IMR-90 (cell line): ENCODE data around the gene ZNF341. TPM values are rescaled to one million over a fixed set of nuclear protein-coding genes. Genes with fewer than 3 reads are reported as not detected.

Experiments used
- ATAC-seq: fragments of 200-7000 bp; cut with Tn5 transposase; 2 replicates; pipeline ENCODE4 v1.9.1; 2020; ENCODE audit warnings: low read depth, mild to moderate bottlenecking, moderate library complexity
- BruUV-seq: library from RNA; stranded (reverse); fragments of 400-500 nt; replicated peaks from 2 replicates; lab custom pipeline; 2021; lab: Mats Ljungman, UMichigan
- CTCF ChIA-PET: fragments of 300-600 bp; formaldehyde crosslinking; extraction: SDS; loops from one replicate; lab custom pipeline; 2021; ENCODE audit warnings: antibody characterized with exemption; lab: Yijun Ruan, JAX
- POLR2A ChIA-PET: fragments of 300-600 bp; sonication (Branson Sonifier 250); formaldehyde crosslinking; loops from one replicate; lab custom pipeline; 2022; ENCODE audit warnings: antibody characterized with exemption; ENCODE audit not compliant: unreplicated experiment; lab: Charles Lee
- DNase-seq: peaks from one replicate; pipeline ENCODE4 v3.0.0; 2013
- H2AFZ ChIP-seq: replicated peaks from 2 replicates; pipeline ENCODE3; 2013; ENCODE audit warnings: low read length, mild to moderate bottlenecking; ENCODE audit not compliant: poor library complexity
- H2AK5ac ChIP-seq: 2 replicates; pipeline ENCODE4 v1.6.1; 2013; ENCODE audit warnings: low read depth, low read length, inconsistent platforms
- H2AK9ac ChIP-seq: replicated peaks from 2 replicates; pipeline ENCODE3; 2013; ENCODE audit warnings: mild to moderate bottlenecking, low read depth, low read length, moderate library complexity; ENCODE audit not compliant: poor library complexity
- H2BK120ac ChIP-seq: 2 replicates; pipeline ENCODE4 v1.6.1; 2013; ENCODE audit warnings: low read depth, low read length, inconsistent platforms
- H2BK15ac ChIP-seq: 3 replicates; pipeline ENCODE4 v1.6.1; 2013; ENCODE audit warnings: low read depth, low read length, inconsistent platforms
- H2BK20ac ChIP-seq: 2 replicates; pipeline ENCODE4 v1.6.1; 2013; ENCODE audit warnings: low read depth, mild to moderate bottlenecking, inconsistent platforms, low read length, moderate library complexity
- H2BK5ac ChIP-seq: 2 replicates; pipeline ENCODE4 v1.6.1; 2013; ENCODE audit warnings: mild to moderate bottlenecking, low read depth, low read length, inconsistent platforms; ENCODE audit not compliant: poor library complexity, severe bottlenecking
- H3K14ac ChIP-seq: replicated peaks from 2 replicates; pipeline ENCODE4 v1.6.1; 2013; ENCODE audit warnings: low read depth, low read length, inconsistent platforms
- H3K18ac ChIP-seq: 2 replicates; pipeline ENCODE4 v1.6.1; 2013; ENCODE audit warnings: low read depth, low read length, control low read depth
- H3K23ac ChIP-seq: 2 replicates; pipeline ENCODE4 v1.6.1; 2013; ENCODE audit warnings: low read depth, low read length, inconsistent platforms
- H3K27ac ChIP-seq: 2 replicates; pipeline ENCODE4 v1.5.1; 2013; ENCODE audit warnings: mild to moderate bottlenecking, control low read depth, low read length; ENCODE audit not compliant: insufficient read depth
- H3K27me3 ChIP-seq: 2 replicates; pipeline ENCODE4 v1.6.1; 2013; ENCODE audit warnings: low read length; ENCODE audit not compliant: control insufficient read depth, insufficient read depth
- H3K36me3 ChIP-seq: 2 replicates; pipeline ENCODE4 v1.6.1; 2013; ENCODE audit warnings: low read length, mixed read lengths; ENCODE audit not compliant: control insufficient read depth, insufficient read depth
- H3K4ac ChIP-seq: 2 replicates; pipeline ENCODE4 v1.6.1; 2013; ENCODE audit warnings: low read depth, low read length, inconsistent platforms
- H3K4me1 ChIP-seq: 2 replicates; pipeline ENCODE4 v1.6.1; 2013; ENCODE audit warnings: low read length, mixed read lengths; ENCODE audit not compliant: control insufficient read depth, insufficient read depth
- H3K4me2 ChIP-seq: 2 replicates; pipeline ENCODE4 v1.6.1; 2013; ENCODE audit warnings: low read depth, mild to moderate bottlenecking, control low read depth, low read length, moderate library complexity
- H3K4me3 ChIP-seq: 2 replicates; pipeline ENCODE4 v1.5.1; 2013; ENCODE audit warnings: low read depth, mild to moderate bottlenecking, control low read depth, low read length, moderate library complexity; ENCODE audit not compliant: insufficient read depth
- H3K56ac ChIP-seq: 2 replicates; pipeline ENCODE4 v1.6.1; 2013; ENCODE audit warnings: low read length, inconsistent platforms; ENCODE audit not compliant: insufficient read depth; ENCODE audit errors: extremely low read depth
- H3K79me1 ChIP-seq, 2 experiments: 2 replicates each; pipeline ENCODE4 v1.6.1; 2013; ENCODE audit warnings: low read length in 2 of 2, inconsistent platforms in 1 of 2, low read depth in 1 of 2
- H3K9ac ChIP-seq: 2 replicates; pipeline ENCODE4 v1.6.1; 2013; ENCODE audit warnings: low read depth, low read length, control low read depth
- H3K9me1 ChIP-seq: 2 replicates; pipeline ENCODE4 v1.6.1; 2013; ENCODE audit warnings: low read length, inconsistent platforms; ENCODE audit not compliant: insufficient read depth
- H3K9me3 ChIP-seq: 2 replicates; pipeline ENCODE4 v1.6.1; 2013; ENCODE audit warnings: low read length; ENCODE audit not compliant: control insufficient read depth, insufficient read depth
- H4K20me1 ChIP-seq: 2 replicates; pipeline ENCODE4 v1.6.1; 2013; ENCODE audit warnings: low read length, inconsistent platforms; ENCODE audit not compliant: insufficient read depth
- H4K5ac ChIP-seq: 2 replicates; pipeline ENCODE4 v1.6.1; 2013; ENCODE audit warnings: mild to moderate bottlenecking, low read depth, low read length, control low read depth
- H4K8ac ChIP-seq, 2 experiments: 2 replicates each; pipeline ENCODE4 v1.6.1; 2013; ENCODE audit warnings: low read depth in 2 of 2, low read length in 2 of 2, control low read depth in 1 of 2, inconsistent platforms in 1 of 2
- H4K91ac ChIP-seq: 2 replicates; pipeline ENCODE4 v1.6.1; 2013; ENCODE audit warnings: low read depth, low read length, inconsistent platforms; ENCODE audit not compliant: insufficient read depth
- BHLHE40 ChIP-seq: fragments of 150-350 bp; IDR thresholded peaks from 2 replicates; pipeline ENCODE4 v1.6.1; 2016; ENCODE audit warnings: mild to moderate bottlenecking, low read depth, low read length
- CHD1 ChIP-seq: IDR thresholded peaks from 2 replicates; pipeline ENCODE4 v1.6.1; 2012; ENCODE audit warnings: low read depth, low read length, improper control_type of control experiment
- MXI1 ChIP-seq: IDR thresholded peaks from 2 replicates; pipeline ENCODE4 v1.6.1; 2012; ENCODE audit warnings: low read depth, mild to moderate bottlenecking, low read length, moderate library complexity, borderline replicate concordance
- RCOR1 ChIP-seq: IDR thresholded peaks from 2 replicates; pipeline ENCODE4 v1.6.1; 2012; ENCODE audit warnings: mild to moderate bottlenecking, low read length, improper control_type of control experiment; ENCODE audit not compliant: insufficient replicate concordance
- WGBS, 2 experiments: methylation state at CpG; one replicate each; pipeline versions ENCODE4 v1.1.5 to v1.1.7; 2013; ENCODE audit warnings: missing lambda C conversion rate in 2 of 2; ENCODE audit not compliant: insufficient read length in 1 of 2; ENCODE audit errors: extremely low coverage in 2 of 2; 5-methylcytosine and 5-hydroxymethylcytosine counted together
- dilution Hi-C: fragments of 300-500 bp; cut with HindIII; formaldehyde crosslinking; loops from one replicate; pipeline ENCODE4 v1.14.3; 2018; ENCODE audit warnings: low sequenced_read_pairs; ENCODE audit not compliant: unreplicated experiment
- in situ Hi-C: fragments of 300-500 bp; cut with MboI; formaldehyde crosslinking; loops from 3 replicates; pipeline ENCODE4 v1.14.3; 2019; ENCODE audit warnings: low sequenced_read_pairs, inconsistent platforms, mixed read lengths
- intact Hi-C: fragments of 100-400 bp; cut with micrococcal nuclease; formaldehyde crosslinking; loops from 2 replicates; pipeline ENCODE4 v1.10.0; 2022
- polyA plus RNA-seq, 3 experiments: library from polyadenylated mRNA; depleted of rRNA; stranded (reverse); fragments of >200 nt; gene quantifications; 2 replicates each; pipeline ENCODE4 v1.2.3, GENCODE V29; 2012; ENCODE audit warnings: low replicate concordance in 1 of 3
- total RNA-seq: library from RNA; depleted of rRNA; stranded (reverse); fragments of >200 nt; gene quantifications from 2 replicates; pipeline ENCODE4 v1.2.3, GENCODE V29; 2012

ZNF341 gene
- total and polyA plus RNA-seq, 2 of the 4 experiments (the other 2 are of a cell fraction), result 1.1 to 3.4 TPM

DNA sequence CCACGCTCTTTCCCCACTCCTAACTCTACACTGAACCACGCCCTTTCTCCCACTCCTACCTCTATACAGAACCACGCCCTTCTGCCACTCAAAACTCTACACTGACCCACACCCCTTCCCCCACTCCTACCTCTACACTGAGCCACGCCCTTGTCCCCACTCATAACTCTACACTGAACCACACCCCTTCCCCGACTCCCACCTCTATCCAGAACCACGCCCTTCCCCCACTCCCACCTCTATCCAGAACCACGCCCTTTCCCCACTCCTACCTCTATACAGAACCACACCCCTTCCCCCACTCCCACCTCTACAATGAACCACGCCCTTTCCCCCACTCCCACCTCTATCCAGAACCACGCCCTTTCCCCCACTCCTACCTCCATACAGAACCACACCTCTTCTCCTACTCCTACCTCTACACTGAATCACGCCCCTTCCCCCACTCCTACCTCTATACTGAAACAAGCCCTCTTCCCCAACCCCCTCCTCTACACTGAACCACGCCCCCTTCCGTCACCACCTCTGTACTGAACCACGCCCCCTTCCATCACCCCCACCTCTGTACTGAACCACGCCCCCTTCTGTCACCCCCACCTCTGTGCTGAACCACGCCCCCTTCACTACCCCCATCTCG, 21.8 kb upstream of the ZNF341 start:
- H3K18ac ChIP-seq, result no peak overlapping the region
- POLR2A ChIA-PET, result no interaction called here

More for the DNA sequence above, 21.8 kb upstream of the ZNF341 start:
- H2AK5ac ChIP-seq, result 0 out of 2 replicates have a peak overlapping the region, but pooled peaks have one; percentile 26
- no peak overlapping the region for H2BK20ac ChIP-seq
- H2BK5ac ChIP-seq, result no peak overlapping the region
- BruUV-seq, result no TSS peak
- 0 out of 4 replicates have a peak, but pooled peaks cover 0 to 2% of the 10 kb centered on the region in 2 experiments for H3K79me1 ChIP-seq
- no peak overlapping the region for H2AK9ac ChIP-seq
- intact Hi-C loops (no loop called here), in situ Hi-C loops (no loop called here), dilution Hi-C loops (no loop called here)
- H3K4ac ChIP-seq, result no peak overlapping the region
- no peak overlapping the region for H3K14ac ChIP-seq
- no peak overlapping the region for H3K27ac ChIP-seq
- ATAC-seq (no peak), DNase-seq (no peak)
- H3K27me3 ChIP-seq, result no peaks in the 10 kb centered on the region
- no peak overlapping the region for H3K4me2 ChIP-seq
- H3K9me3 ChIP-seq, result no peaks in the 10 kb centered on the region
- TF ChIP-seq CHD1 (no peak), RCOR1 (no peak), MXI1 (no peak), BHLHE40 (no peak)
- no peak overlapping the region for H4K91ac ChIP-seq
- no peaks in the 10 kb centered on the region for H4K20me1 ChIP-seq
- no peak overlapping the region for H2BK120ac ChIP-seq
- H4K8ac ChIP-seq, result no peak overlapping the region
- CTCF ChIA-PET, result no interaction called here
- peaks cover 8% of the 10 kb centered on the region; the same call in 1 of the 2 replicates for H3K36me3 ChIP-seq
- H4K5ac ChIP-seq, result no peak overlapping the region
- no peak overlapping the region for H3K9ac ChIP-seq
- no peak overlapping the region for H2BK15ac ChIP-seq
- WGBS, 2 experiments, result 81 to 100% methylated on average over 3 to 8 of the region's 16 CpGs
- H3K4me1 ChIP-seq, result no peaks in the 10 kb centered on the region
- H3K56ac ChIP-seq, result no peak overlapping the region
- H2AFZ ChIP-seq, result no peak overlapping the region
- no peak overlapping the region for H3K4me3 ChIP-seq
- H3K23ac ChIP-seq, result no peak overlapping the region
- 0 out of 2 replicates have a peak, but pooled peaks cover 8% of the 10 kb centered on the region for H3K9me1 ChIP-seq
